ENCODE measurements around the gene FOXP1.

Gene FOXP1

GRCh38 chr3:71401695-71402231 is 181.8 kb downstream of the FOXP1 start:
- no peak overlapping the region for H3K4me3 ChIP-seq (ENCODE audit: low read depth, low read length)
- no peak for DNase-seq (ENCODE audit: low read depth, low spot score)
- TF ChIP-seq CTCF (IDR thresholded peaks at IDR 0.05; ENCODE audit: low read depth, low read length) = no peak
- in situ Hi-C loops (cut with HindIII; ENCODE audit: low sequenced_read_pairs) = no loop called here

DNA sequence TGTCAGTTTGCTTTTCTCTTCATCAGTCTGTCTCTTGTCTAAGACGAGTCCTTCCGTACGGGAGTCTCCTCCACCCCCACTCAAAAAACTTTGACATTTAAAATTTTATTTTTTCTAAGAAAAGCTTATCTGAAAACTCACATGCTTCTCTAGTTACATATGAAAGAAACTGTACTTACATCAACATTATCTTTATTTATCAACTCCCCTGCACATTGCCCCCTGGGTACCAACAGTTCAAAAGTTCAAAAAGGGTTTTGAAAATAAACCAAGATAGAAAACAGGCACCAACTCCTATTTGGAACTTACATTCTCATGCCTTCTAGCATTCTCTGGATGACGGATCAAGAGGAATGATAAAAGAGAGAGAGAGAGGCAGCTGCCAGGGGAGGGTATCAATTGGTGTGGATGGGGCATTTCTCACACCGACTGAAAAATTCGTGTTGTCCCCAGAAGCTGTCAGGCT is 182.5 kb downstream of the FOXP1 start:
- TF ChIP-seq CTCF (IDR thresholded peaks at IDR 0.05; ENCODE audit: low read depth, low read length) = no peak
- no peak overlapping the region for H3K4me3 ChIP-seq (ENCODE audit: low read depth, low read length)
- in situ Hi-C loops (cut with HindIII; ENCODE audit: low sequenced_read_pairs) = no loop called here
- no peak for DNase-seq (ENCODE audit: low read depth, low spot score)

DNA sequence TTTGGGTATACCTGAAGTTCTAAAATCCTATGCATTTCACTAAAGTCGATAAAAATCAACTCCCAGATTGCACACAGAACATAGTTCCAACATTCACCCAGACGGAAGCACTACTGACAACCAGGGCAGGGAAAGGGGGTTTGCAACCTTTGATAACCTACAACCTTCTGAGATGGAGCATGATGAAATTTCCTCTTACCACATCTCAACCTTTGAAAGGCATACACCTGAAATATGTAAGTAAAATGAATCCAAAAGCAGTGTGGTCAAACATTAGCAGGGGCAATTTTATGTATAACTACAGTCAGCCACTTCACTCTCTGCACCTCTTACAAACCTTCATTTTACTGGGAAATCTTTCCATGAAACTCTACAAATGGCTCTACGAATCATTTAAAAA is 184.1 kb downstream of the FOXP1 start:
- in situ Hi-C loops (cut with HindIII; ENCODE audit: low sequenced_read_pairs) = no loop called here
- H3K4me3 ChIP-seq (ENCODE audit: low read depth, low read length) = no peak overlapping the region
- no peak for DNase-seq (ENCODE audit: low read depth, low spot score)
- no peak for TF ChIP-seq CTCF (IDR thresholded peaks at IDR 0.05; ENCODE audit: low read depth, low read length)

DNA sequence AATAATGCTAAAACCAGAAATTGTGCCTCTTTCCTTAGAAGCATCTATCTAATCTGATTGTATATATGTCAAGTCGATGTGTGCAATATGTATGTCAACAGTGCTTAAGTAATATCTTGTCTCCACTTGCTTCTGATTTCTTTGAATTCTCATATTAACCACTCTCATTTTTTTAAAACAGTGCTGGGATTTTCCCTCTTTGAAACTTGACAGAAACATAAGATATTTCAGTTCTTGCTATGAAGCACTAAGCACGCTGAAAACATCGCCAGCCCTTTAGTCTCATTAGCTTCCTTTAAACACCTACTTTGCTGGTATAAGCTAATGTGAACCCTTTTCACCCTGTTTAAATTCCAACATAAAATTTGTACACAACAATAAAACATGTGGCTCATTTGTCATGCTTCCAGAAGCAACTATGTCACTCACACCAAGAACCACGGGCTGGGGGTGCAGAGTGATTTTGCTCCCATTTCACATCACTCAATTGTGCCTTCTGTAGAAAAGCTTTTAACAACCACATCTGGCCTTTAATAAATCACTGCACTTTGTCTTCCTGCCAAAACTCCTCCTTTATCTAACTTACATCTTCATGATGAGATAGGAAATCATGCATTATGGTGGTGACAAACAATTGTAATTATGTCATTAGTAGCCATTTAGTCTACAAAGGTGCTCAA is 185.2 kb downstream of the FOXP1 start:
- in situ Hi-C loops (cut with HindIII; ENCODE audit: low sequenced_read_pairs) = no loop called here
- TF ChIP-seq CTCF (IDR thresholded peaks at IDR 0.05; ENCODE audit: low read depth, low read length) = no peak
- no peak for DNase-seq (ENCODE audit: low read depth, low spot score)
- no peak overlapping the region for H3K4me3 ChIP-seq (ENCODE audit: low read depth, low read length)

DNA sequence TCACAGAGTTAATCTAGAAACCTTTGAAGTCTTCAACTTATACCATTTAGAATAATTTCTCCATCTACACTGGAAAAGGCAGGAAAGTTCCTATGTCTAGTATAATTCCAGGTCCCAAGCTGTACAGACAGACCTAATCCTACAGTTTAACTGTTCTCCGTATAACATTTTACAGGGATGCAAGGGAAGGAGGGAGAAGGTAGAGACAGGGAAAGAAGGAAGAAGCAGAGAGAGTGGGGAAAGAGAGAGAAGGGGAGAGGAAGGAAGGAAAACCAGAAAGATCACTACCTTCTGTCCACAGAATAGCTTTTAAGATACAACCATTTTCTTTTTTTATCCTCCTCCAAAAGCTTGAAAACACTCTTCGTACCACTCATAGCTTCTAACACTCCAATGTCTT is 185.8 kb downstream of the FOXP1 start:
- no peak overlapping the region for H3K4me3 ChIP-seq (ENCODE audit: low read depth, low read length)
- DNase-seq (ENCODE audit: low read depth, low spot score) = no peak
- in situ Hi-C loops (cut with HindIII; ENCODE audit: low sequenced_read_pairs) = no loop called here
- no peak for TF ChIP-seq CTCF (IDR thresholded peaks at IDR 0.05; ENCODE audit: low read depth, low read length)

DNA sequence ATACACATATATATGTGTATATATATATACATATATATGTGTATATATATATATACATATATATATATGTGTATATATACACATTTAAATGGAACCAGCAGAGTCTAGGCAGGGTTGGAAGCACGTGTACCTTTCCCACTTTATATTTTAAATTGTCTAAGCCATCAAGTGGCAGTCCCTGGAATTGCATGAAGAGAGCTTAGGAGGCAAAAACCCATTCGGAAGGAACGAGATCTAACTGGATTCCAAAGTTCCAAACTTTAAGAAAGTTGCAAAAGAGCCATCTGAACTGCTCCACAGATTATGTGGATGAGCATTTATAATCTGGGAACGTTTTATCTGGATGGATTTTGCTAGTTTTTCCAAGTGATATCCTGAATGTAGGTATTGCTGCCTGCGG is 186.5 kb downstream of the FOXP1 start:
- DNase-seq (ENCODE audit: low read depth, low spot score) = peak; percentile 39

More for the DNA sequence above, 186.5 kb downstream of the FOXP1 start:
- TF ChIP-seq CTCF (IDR thresholded peaks at IDR 0.05; ENCODE audit: low read depth, low read length) = peak; percentile 62
- H3K4me3 ChIP-seq (ENCODE audit: low read depth, low read length) = no peak overlapping the region
- in situ Hi-C loops (cut with HindIII; ENCODE audit: low sequenced_read_pairs) = no loop called here

Measured in astrocyte of the spinal cord (primary cell).